HG02610 (cell line): ENCODE results near the gene MYLK.
A peak's percentile ranks its signal among the peaks of the same experiment; 100 is the strongest.
"Not testable (repeated sequence)": the region's sequence is repeated elsewhere in the genome, so short reads cannot be mapped to it uniquely, and the experiment has no call there.

Experiments used
- ATAC-seq: cut with Tn5 transposase; IDR thresholded peaks from one replicate; pipeline ENCODE4 v1.9.1; 2021; ENCODE audit warnings: mild to moderate bottlenecking, moderate library complexity; ENCODE audit not compliant: unreplicated experiment

MYLK gene

DNA sequence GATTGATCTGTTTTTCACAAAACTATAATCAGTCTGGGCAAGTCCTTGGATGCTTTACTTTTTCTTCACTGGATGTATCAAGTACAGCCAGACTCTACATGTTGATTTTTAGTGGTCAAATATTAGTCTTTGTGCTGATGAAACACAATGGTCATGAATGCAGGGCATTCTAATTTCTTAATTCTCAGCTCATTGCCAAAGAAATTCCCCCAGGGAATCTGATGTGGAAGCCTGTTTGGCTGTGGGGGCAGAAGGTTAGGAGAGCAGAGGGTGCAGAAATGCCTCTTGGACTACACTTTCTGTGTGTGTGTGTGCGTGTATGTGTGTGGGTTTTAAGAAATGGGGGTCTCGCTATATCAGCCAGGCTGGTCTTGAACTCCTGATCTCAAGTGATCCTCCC lies 250.6 kb downstream of the MYLK start:
- ATAC-seq, result no peak

DNA sequence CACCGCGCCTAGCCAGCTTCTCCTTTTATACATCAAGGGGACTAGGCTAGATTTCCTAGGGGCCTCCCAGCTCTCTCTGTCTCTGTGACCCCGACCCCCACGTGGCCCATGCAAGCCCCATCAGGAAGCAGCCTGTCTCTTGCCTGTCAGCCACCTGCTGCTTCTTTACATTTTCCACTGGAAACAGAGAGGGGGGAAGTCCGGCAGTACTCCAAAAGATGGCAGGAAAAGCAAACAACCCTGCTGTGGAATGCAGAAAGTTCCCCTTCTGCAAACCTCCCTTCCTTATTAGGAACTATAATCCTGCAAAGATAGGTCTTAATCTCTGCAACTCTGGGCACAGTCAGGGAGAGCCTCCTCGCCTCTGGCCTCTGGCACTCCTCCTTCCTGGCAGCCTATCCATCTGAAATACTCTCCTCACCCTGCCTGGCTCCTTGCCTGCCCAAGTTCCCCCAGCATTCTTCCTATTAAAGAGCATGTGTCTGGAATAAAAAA lies 251.9 kb downstream of the MYLK start:
- no peak for ATAC-seq

DNA sequence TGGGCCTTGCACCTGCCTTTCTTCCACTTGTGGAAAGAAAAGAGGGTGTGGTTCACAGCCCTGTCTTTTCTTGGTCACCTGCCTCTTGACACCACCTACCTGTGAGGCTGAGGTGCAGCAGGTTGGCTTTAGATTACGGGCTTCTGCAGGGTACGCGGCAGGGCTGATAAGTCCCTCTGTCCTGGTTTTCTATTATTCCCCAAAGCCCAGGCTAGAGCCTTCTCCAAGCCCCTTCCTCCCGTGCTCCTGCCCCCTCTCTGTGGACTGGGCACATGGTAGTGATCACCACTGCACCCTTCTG lies 254.4 kb downstream of the MYLK start:
- ATAC-seq, result no peak

DNA sequence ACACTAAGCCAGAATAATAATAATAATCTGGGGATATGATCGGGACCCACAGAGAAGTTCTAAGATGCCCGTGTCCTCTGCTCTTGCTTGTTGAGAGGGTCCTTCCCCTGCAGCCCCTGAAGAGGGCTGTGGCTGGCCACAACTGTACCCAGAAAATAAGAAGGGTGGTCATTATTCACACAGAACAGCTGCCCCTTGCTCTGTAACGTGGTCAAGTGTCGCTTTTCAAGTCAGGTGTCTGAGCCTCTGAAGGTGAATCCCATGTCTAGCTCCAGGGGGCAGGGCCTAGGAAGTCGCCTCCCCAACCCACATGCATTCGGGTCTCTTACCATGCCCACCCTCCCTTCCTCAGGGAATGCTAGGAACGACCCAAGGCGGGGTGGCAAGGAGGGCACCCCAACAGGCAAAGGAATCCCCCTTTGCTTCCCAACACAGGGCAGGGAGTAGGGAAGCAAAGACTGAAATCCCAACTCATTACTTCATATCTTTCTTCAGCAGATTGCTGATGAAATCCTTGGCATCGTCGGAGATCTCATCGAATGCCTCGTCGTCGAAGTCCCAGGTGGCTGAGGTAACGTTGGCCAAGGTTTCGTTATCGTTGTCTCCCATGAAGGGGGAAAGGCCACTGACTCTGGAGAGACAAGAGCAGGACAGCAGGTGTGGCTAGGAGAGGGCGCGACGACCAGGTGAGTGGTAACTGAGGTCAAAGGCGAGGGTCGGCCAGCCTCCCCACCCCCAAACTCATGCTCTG lies 255.0 kb downstream of the MYLK start:
- no peak for ATAC-seq

DNA sequence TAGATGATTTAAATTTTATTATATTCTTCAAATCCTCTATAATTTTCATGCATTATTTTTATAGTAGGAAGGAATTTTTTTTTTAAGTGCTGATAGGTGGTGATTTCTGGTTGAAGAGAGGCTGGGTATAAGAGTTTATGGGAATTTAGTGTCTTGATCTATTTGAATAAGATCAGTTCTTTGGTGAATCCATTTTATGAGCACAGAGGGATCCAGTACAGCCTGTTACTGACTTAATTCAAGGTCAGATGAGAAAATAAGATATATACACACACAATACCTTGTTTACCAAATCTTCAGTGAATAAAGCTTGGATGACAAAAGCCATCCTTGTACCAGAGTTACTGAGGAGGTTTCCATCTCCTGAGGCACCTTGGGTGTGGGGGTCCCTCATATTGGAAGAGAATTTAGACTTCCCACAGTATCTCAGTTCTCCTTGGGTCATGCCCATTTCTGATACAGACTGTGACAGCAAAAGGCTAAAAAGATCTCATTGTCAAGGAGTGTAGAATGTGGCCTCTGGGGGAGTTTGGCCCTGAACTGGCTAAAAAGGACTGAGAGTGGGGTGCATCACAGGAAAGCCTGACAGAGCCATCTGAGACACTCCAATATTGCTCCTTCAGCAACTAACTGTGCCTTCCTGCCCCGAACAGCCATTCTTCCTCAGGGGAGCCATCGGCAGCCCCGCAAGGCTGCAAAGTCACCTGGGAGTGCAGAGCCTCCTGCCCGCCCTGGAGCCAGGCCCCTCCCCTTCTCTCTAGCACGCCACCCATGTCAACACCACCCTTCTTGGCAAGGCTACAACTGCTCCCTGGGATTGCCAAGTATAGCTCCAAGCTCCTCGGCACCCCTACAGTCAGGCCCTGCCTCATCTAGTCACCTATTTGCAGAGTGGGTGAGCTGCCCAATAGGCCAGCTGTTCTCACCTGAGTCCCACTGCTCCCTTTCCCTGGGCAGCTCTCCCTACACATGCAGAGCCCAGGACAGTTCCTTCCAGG lies 256.2 kb downstream of the MYLK start:
- no peak for ATAC-seq

DNA sequence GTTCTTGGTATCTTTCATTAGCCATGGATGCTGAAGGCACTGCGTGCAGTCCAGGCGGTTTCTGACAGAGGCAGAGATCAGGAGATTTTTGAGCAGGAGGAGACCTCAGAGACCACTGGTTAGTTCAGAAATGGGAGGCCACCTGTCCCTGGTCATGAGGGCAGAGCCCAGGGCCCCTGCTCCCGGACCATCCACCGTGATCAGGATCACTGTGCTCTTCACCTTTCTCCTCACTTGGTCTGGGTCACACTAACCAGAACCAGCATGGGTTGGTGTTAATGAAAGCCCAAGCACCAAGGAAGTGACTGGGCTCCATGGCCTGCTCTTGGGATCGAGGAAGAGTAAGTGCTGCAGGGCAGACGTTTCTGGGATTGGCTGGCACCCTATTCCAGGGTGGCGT lies 257.3 kb downstream of the MYLK start:
- no peak for ATAC-seq

DNA sequence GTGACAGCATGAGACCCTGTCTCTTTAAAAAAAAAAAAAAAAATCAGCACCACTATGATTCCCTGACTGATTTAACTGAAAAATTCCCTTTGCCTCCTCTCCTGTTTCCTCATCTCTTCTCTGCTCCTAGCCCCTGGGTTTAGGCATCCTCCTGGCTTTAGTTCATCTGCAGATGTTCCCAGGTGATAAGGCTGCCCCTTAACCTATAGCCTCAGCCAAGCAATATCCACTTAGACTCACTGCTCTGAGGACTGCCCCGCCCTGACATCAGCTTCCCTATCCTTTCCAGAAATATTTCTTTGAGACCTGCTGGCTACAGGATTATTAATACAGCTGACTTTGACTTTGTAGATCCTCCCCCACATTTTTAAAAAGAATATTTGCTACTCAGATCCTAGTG lies 259.8 kb downstream of the MYLK start:
- no peak for ATAC-seq

DNA sequence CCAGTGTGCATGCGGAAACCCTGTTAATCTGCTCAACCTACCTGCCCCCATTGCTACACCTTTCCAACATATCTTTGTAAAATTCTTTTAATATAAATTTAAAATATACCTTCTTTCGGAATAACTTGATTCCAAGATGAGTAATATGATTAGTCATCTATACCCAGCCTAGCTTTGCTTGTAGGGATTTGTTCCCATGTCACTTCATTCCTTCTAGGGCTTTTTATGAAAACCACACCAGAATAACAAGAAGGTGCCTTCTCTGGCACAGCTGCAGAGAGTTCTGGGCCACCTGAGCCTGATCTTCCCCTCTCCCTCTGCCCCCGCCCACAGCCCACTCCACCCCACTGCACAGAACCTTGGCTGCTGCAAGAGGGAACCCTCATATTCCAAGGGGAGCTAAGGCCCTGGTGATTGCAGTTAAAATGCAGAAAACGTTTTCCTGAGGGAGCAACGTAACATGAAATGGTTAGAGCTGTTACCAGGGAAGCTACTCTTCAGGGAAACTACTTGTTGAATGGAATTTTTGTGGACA lies 260.7 kb downstream of the MYLK start:
- no peak for ATAC-seq

DNA sequence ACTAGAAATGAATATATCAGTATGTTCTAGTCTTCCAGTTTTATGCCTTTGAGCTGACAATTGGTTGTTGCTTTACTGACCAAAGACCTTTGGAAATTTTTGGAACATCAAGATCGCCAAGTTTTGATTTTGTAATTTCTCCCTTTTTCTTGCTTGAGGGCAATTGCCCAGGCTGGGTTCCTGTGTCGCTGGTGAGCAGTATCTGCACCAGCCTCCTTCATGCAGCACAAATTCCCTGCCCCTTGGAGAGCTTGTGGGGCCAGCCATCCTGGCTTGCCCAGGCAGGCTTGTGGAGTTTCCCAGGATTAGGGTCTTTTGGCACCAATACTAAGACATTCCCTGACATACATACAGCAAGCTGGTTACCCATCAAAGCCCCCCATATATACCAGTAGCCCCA lies 261.4 kb downstream of the MYLK start:
- ATAC-seq, result no peak

DNA sequence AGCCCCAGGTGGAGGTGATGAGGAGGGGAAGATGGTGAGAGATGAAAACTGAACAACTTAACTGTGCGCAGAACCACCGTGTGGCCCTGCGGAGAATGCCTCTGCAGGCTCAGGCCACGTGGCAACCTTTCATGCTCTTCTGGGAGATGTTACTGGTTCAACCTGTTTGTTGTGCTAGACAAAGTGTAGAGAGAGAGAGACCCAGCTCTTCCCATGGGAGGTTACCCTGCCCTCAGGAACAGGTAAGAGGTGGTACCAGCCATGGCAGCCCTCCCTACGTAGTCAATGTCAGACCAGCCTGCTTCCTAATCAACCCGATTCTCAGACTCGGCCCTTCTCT lies 262.3 kb downstream of the MYLK start:
- ATAC-seq, result no peak

DNA sequence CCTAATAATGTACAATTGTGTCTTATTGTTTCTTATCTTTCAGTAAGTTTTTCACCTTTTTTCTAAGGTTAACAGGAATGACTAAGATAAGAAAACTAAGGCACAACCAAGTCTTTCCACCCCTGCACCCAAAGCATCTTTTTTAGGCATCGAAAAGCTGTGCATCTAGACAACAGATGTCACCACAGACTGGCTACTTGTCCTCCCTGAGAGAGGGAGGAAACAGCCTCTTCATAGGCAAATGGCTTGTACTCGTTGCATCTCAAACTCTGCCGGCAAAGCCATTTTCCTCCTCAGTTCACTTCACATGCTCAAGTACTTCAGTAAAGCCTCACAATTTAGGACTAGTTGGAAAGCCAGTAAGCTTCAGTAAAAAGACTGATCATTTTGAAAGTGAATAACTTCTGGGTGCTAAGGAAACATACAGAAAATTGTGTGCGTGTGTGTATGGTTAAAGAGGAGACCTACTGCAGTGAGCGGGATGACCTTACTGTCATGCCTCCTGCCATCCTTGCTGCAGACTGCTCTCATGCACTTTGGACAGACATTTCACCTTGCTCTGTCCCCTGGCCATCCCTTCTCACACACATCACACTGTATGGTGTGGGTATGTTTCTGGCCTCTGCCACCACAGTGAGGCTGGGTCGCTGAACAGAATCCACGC lies 262.8 kb downstream of the MYLK start:
- ATAC-seq, result no peak

DNA sequence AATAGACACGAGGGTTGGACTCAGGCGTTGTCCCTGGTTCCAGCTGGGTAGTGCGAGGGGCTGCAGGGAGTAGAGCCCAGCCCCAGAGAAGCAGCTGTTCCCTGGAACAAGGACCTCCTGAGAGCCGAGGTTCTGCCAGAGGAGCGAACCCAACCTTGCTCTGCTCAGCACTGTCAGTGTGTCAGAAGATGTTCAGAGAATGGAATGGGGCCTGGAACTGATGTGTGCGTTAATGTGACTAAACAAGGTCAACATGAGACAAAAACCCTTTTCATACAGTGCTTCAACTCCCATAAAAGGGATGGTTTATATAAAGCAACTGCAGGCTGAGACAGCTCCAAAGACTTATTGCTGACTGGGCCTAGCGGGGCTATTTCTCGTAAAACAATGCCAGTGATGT lies 263.8 kb downstream of the MYLK start:
- no peak for ATAC-seq

DNA sequence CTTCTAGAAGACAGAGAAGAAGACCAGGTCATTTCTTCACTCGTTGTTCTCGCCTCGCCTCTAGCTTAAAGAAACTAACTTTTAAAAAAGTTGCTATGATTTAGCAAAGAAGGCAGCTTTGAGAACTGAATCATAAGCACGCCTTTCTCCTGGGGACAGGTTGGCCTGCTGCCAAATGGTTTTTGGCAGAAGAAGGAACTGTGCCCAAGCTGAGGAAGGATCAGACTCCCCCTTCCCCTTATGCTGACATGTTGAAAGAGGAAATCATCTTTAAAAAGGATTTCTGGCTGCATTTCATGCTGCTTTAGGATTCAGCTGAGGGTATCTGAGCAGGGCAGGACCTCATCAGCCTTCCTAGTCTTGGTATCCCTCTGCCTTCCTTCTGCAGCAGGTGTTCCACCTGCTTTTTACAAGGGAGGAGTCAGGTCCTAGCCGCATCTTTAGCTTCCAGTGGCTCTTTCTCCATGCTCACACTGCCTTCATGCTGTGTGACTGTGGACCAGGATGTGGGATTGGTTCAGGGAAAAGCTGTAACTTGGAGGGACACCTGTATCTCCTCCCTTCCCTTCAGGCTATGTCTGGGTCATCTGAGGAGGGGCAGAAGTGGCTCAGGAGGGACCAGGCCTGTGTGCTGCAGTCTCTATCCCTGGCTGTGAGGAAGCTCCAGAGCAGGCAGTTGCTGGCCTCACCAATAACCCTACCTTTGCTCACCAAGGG lies 265.2 kb downstream of the MYLK start:
- ATAC-seq, result no peak

DNA sequence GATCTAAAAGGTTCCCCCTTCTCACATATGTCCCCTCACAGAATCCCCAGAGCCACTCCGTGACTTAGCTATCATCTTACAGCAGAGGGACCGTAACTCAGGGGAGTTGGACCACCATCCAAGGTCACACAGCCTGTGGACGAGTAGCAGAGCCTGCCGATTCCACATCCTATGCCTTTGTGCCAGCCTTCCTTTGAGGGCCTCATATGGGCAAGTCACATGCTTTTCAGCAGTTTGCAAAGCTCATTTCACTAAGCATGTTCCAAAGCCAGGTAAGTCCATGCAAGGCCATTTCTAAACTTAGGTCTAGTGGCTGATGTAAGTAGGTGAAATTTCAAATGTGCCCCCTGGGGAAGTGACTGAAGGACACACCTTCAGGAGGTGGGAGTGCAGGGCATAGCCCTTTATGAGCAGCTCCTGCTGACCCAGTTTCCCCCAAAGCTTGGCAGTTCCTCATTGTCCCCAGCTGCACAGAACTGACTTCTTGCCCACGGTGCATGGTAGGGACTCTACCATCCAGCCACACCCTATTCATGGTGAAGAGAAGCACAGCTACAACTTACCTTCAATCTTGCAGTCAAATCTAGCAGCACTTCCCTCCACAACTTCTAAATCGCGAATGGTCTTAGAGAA lies 265.9 kb downstream of the MYLK start:
- ATAC-seq, result no peak

DNA sequence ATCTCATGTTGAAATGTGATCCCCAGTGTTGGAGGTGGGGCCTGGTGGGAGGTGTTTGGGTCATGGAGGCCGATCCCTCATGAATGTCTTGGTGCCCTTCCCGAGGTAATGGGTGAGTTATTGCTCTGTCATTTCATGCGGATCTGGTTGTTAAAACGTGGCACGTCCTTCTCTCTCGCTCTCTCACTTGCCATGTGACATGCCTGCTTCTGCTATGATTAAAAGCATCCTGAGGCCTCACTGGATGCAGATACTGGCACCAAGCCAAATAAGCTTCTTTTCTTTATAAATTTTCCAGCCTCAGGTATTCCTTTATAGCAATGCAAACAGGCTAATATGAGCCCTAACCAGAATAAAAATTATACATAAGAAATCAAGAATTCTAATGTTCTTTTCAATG lies 267.5 kb downstream of the MYLK start:
- no peak for ATAC-seq

DNA sequence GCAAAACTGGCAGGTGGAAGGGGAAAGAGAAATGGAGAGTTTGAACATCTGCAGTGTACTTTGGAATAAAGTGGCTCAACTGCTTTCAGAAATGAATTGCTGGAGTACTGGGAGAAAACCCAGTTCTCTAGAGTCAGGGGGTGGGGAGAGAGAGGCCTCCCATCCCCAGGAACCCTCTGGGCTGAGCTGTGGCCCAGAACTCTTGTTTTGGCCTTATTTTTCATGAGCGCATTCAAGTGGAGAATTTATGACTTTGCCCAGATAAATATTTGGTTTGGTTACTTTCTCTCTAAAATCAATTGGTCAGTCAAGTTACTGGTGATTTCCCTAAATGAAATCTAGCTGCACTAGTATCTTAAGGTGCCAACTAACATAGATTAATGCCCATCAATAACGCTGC lies 270.6 kb downstream of the MYLK start:
- no peak for ATAC-seq

DNA sequence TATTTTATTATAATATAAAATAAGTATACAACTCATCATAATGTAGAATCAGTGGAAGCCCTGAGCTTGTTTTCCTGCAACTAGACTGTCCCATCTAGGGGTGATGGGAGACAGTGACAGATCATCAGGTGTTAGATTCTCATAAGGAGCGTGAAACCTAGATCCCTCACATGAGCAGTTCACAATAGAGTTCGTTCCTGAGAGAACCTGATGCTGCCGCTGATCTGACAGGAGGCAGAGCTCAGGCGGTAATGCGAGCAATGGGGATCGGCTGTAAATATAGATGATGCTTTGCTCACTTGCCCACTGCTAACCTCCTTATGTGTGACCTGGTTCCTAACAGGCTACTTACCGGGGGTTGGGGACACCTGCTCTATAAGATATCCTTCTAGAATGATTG lies 272.5 kb downstream of the MYLK start:
- ATAC-seq, result not testable (repeated sequence)

DNA sequence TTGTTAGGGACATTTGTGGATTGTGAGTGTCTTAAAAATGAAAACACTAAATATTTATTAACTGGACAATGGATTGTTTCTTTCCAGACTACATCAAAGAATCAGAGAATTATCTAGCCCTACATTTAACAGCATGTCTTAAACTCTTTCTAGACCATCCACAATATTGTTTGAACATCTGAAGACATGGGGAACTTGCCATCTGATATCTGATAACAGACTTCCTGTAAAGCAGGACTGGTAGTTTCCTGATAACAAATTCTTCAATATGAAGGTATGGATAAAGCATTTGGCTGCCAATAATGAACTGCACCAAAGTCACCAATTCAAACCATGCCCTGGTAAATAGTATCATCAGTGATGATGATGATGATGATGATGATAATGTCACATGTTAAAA lies 273.1 kb downstream of the MYLK start:
- no peak for ATAC-seq

DNA sequence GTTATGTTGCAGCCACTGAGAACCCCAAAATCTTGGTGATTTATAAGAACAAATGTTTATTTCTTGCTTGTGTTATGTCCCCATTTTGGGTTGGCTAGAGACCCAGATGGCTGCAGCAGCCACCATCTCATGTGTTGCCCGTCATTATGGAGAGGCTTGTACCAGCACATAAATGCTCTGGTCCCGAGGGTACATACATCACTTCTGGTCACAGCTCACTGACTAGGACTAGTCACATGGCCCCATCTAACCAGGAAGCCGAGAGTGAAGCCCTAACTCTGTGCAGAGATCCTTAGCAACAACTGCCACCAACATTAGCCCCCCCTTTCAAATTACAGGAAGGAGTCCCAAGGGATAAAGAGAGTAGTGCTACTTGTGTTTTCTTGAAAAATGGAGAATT lies 273.8 kb downstream of the MYLK start:
- peak; percentile 82 for ATAC-seq

DNA sequence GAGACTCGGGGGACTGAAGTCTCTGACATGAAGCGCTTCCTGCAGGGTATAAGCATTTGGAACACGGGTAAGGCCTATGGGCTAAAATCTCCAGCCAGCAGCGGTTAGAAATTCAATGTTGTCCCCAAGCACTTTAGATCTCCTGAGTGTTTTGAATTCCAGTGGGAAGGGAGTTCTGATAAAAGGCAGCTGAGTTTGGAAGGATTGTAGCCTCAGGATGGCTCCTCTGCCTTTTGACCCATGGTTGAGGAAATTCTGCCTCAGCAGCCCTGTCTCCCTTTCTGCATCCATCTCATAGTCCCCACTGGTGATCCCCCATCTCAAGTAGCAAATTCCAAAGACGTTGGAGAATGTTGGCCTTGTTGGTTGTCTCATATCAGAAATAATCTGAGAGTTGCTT lies 275.1 kb downstream of the MYLK start:
- ATAC-seq, result no peak
